Mammary epithelial cell (primary cell): ENCODE data around the gene PGBD5.

Experiments used
- EZH2 ChIP-seq: IDR thresholded peaks from 2 replicates; pipeline ENCODE4 v1.6.1; 2012; ENCODE audit warnings: low read length, inconsistent platforms, borderline replicate concordance
- TF ChIP-seq, protein P1 (sequence below), 2 donors: IDR thresholded peaks in 1 of 2; conservative IDR thresholded peaks in 1 of 2; 2 replicates each; pipeline ENCODE4 v1.5.1; 2011 to 2012; ENCODE audit warnings: inconsistent platforms in 2 of 2, low read length in 2 of 2, mild to moderate bottlenecking in 2 of 2, control low read depth in 1 of 2, low read depth in 1 of 2; ENCODE audit not compliant: insufficient read depth in 1 of 2; ENCODE audit errors: extremely low read depth in 1 of 2

DNA sequence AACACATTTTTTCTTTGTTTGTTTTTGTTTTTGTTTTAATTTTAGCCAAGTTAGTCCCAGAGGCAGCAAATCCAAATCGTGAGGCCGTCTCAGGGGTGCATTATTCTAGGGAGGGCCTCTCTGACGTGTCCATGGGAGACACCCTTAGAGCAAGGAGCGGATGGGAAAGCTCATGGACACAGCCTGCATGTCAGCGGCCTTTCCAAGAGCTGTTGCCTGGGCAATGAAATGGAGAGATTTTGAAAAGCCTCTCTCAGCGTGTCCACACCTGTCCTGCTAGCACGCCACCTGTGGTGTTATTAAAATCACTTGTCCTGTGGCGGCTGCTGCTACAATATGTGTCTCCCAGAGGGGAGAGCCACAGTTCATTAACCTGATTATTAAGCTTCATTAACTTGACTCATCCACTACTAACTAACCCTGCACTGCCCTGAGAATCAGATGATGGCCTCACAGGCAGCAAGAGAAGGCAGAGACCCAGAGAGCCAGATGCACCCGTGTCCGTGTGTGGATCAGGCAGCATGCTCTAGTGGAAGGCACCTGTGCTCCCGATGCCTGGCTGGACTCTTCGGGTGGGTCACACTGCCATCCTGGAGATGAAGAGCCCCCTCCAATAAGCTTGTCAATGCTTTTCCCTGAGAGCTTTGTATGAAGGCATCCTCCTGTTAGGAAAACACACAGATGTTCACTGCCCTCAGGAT lies 133.3 kb downstream of the PGBD5 start:
- TF ChIP-seq EZH2: no peak
- TF ChIP-seq, protein P1, sequence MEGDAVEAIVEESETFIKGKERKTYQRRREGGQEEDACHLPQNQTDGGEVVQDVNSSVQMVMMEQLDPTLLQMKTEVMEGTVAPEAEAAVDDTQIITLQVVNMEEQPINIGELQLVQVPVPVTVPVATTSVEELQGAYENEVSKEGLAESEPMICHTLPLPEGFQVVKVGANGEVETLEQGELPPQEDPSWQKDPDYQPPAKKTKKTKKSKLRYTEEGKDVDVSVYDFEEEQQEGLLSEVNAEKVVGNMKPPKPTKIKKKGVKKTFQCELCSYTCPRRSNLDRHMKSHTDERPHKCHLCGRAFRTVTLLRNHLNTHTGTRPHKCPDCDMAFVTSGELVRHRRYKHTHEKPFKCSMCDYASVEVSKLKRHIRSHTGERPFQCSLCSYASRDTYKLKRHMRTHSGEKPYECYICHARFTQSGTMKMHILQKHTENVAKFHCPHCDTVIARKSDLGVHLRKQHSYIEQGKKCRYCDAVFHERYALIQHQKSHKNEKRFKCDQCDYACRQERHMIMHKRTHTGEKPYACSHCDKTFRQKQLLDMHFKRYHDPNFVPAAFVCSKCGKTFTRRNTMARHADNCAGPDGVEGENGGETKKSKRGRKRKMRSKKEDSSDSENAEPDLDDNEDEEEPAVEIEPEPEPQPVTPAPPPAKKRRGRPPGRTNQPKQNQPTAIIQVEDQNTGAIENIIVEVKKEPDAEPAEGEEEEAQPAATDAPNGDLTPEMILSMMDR (conservative IDR thresholded peaks at IDR 0.05 in 1 of 2, IDR thresholded peaks at IDR 0.05 in 1 of 2; ENCODE audit: extremely low read depth in 1 of 2, insufficient read depth in 1 of 2, low read depth in 1 of 2, low read length in 2 of 2): peak in 1 of 2 donors; percentile 9
